ENCODE results near the gene ENTREP3.
"Not testable (repeated sequence)": the region's sequence is repeated elsewhere in the genome, so short reads cannot be mapped to it uniquely, and the experiment has no call there.

The ENTREP3 gene

GRCh38 chr1:155247667-155248553 is 7.4 kb downstream of the ENTREP3 start:
- Mint-ChIP-seq H3K36me3 (ENCODE audit: low read depth) (peaks cover 41% of the 10 kb centered on the region), H3K4me3 (no peak overlapping the region), H3K27ac (no peak overlapping the region), H3K4me1 (ENCODE audit: low read depth) (peaks cover 33% of the 10 kb centered on the region), H3K27me3 (no peaks in the 10 kb centered on the region), H3K9me3 (no peaks in the 10 kb centered on the region)
- no peak for DNase-seq

GRCh38 chr1:155246796-155247195 is 8.5 kb downstream of the ENTREP3 start:
- Mint-ChIP-seq H3K4me1 (ENCODE audit: low read depth) (peaks cover 43% of the 10 kb centered on the region), H3K36me3 (ENCODE audit: low read depth) (peaks cover 41% of the 10 kb centered on the region)
- DNase-seq, H3K27ac Mint-ChIP-seq, H3K27me3 Mint-ChIP-seq, H3K9me3 Mint-ChIP-seq, H3K4me3 Mint-ChIP-seq: not testable (repeated sequence)

- Mint-ChIP-seq H3K9me3 (no peaks in the 10 kb centered on the region), H3K27ac (peak overlapping the region; percentile 93), H3K36me3 (ENCODE audit: low read depth) (peaks cover 41% of the 10 kb centered on the region), H3K4me3 (peak overlapping the region; percentile 91), H3K27me3 (no peaks in the 10 kb centered on the region), H3K4me1 (ENCODE audit: low read depth) (peaks cover 51% of the 10 kb centered on the region)
- no peak for DNase-seq
Measured at GRCh38 chr1:155245163-155245524, 10.1 kb downstream of the ENTREP3 start.

GRCh38 chr1:155244368-155245162 is 10.7 kb downstream of the ENTREP3 start:
- peak; percentile 93 for DNase-seq
- Mint-ChIP-seq H3K4me1 (ENCODE audit: low read depth) (peaks cover 52% of the 10 kb centered on the region), H3K4me3 (peak overlapping the region; percentile 91), H3K27me3 (no peaks in the 10 kb centered on the region), H3K9me3 (no peaks in the 10 kb centered on the region), H3K36me3 (ENCODE audit: low read depth) (peaks cover 41% of the 10 kb centered on the region), H3K27ac (peak overlapping the region; percentile 93)

- no peaks in the 10 kb centered on the region for H3K27me3 Mint-ChIP-seq
- peaks cover 54% of the 10 kb centered on the region for H3K4me1 Mint-ChIP-seq (ENCODE audit: low read depth)
- H3K36me3 Mint-ChIP-seq (ENCODE audit: low read depth) = peaks cover 48% of the 10 kb centered on the region
- H3K27ac Mint-ChIP-seq = peak overlapping the region; percentile 93
- no peak for DNase-seq
- no peaks in the 10 kb centered on the region for H3K9me3 Mint-ChIP-seq
- peak overlapping the region; percentile 91 for H3K4me3 Mint-ChIP-seq
Measured at GRCh38 chr1:155242805-155243358, 12.4 kb downstream of the ENTREP3 start.

- peaks cover 54% of the 10 kb centered on the region for H3K4me1 Mint-ChIP-seq (ENCODE audit: low read depth)
- H3K4me3 Mint-ChIP-seq = peak overlapping the region; percentile 79
- H3K27me3 Mint-ChIP-seq = no peaks in the 10 kb centered on the region
- H3K27ac Mint-ChIP-seq = peak overlapping the region; percentile 91
- H3K36me3 Mint-ChIP-seq (ENCODE audit: low read depth) = peaks cover 49% of the 10 kb centered on the region
- H3K9me3 Mint-ChIP-seq = no peaks in the 10 kb centered on the region
- no peak for DNase-seq
Measured at GRCh38 chr1:155241841-155242264, 13.4 kb downstream of the ENTREP3 start.

GRCh38 chr1:155241069-155241679 is 14.1 kb downstream of the ENTREP3 start:
- Mint-ChIP-seq H3K4me3 (peak overlapping the region; percentile 79), H3K27ac (peak overlapping the region; percentile 91), H3K9me3 (no peaks in the 10 kb centered on the region), H3K36me3 (ENCODE audit: low read depth) (peaks cover 50% of the 10 kb centered on the region), H3K4me1 (ENCODE audit: low read depth) (peaks cover 52% of the 10 kb centered on the region), H3K27me3 (no peaks in the 10 kb centered on the region)
- DNase-seq = no peak

GRCh38 chr1:155236451-155236850 is 18.8 kb downstream of the ENTREP3 start:
- Mint-ChIP-seq H3K27me3 (no peaks in the 10 kb centered on the region), H3K36me3 (ENCODE audit: low read depth) (peaks cover 44% of the 10 kb centered on the region), H3K4me1 (ENCODE audit: low read depth) (peaks cover 24% of the 10 kb centered on the region), H3K27ac (no peak overlapping the region), H3K4me3 (no peak overlapping the region), H3K9me3 (no peaks in the 10 kb centered on the region)
- DNase-seq = no peak

GRCh38 chr1:155235375-155235774 is 19.9 kb downstream of the ENTREP3 start:
- not testable (repeated sequence) for DNase-seq, H3K27me3 Mint-ChIP-seq, H3K9me3 Mint-ChIP-seq, H3K4me3 Mint-ChIP-seq
- Mint-ChIP-seq H3K27ac (peak overlapping the region; percentile 72), H3K4me1 (ENCODE audit: low read depth) (peaks cover 13% of the 10 kb centered on the region), H3K36me3 (ENCODE audit: low read depth) (peaks cover 39% of the 10 kb centered on the region)

- H3K4me3 Mint-ChIP-seq; DNase-seq; H3K27ac Mint-ChIP-seq; H3K9me3 Mint-ChIP-seq; H3K27me3 Mint-ChIP-seq; H3K4me1 Mint-ChIP-seq (ENCODE audit: low read depth): not testable (repeated sequence)
- peaks cover 28% of the 10 kb centered on the region for H3K36me3 Mint-ChIP-seq (ENCODE audit: low read depth)
Measured at GRCh38 chr1:155233502-155233901, 21.8 kb downstream of the ENTREP3 start.

GRCh38 chr1:155232001-155232978 is 23.0 kb downstream of the ENTREP3 start:
- not testable (repeated sequence) for DNase-seq, H3K9me3 Mint-ChIP-seq, H3K27ac Mint-ChIP-seq, H3K4me3 Mint-ChIP-seq, H3K27me3 Mint-ChIP-seq
- H3K36me3 Mint-ChIP-seq (ENCODE audit: low read depth) = peaks cover 19% of the 10 kb centered on the region
- peaks cover 19% of the 10 kb centered on the region for H3K4me1 Mint-ChIP-seq (ENCODE audit: low read depth)

GRCh38 chr1:155231302-155231701 is 24.0 kb downstream of the ENTREP3 start:
- H3K9me3 Mint-ChIP-seq, DNase-seq, H3K4me3 Mint-ChIP-seq, H3K27me3 Mint-ChIP-seq, H3K27ac Mint-ChIP-seq: not testable (repeated sequence)
- peaks cover 25% of the 10 kb centered on the region for H3K4me1 Mint-ChIP-seq (ENCODE audit: low read depth)
- peaks cover 20% of the 10 kb centered on the region for H3K36me3 Mint-ChIP-seq (ENCODE audit: low read depth)

- H3K4me3 Mint-ChIP-seq = peak overlapping the region; percentile 90
- peak overlapping the region; percentile 95 for H3K27ac Mint-ChIP-seq
- H3K4me1 Mint-ChIP-seq (ENCODE audit: low read depth) = peaks cover 40% of the 10 kb centered on the region
- H3K27me3 Mint-ChIP-seq = no peaks in the 10 kb centered on the region
- peaks cover 38% of the 10 kb centered on the region for H3K36me3 Mint-ChIP-seq (ENCODE audit: low read depth)
- H3K9me3 Mint-ChIP-seq = no peaks in the 10 kb centered on the region
- no peak for DNase-seq
Measured at GRCh38 chr1:155228096-155228427, 27.2 kb downstream of the ENTREP3 start.
